ENCODE results near the gene GRIN2C. TPM values are rescaled to one million over a fixed set of nuclear protein-coding genes. Genes with fewer than 3 reads are reported as not detected.

The GRIN2C gene
- polyA plus RNA-seq, 3 donors from 2014 or later, result 0.66 TPM; not detected in 2

DNA sequence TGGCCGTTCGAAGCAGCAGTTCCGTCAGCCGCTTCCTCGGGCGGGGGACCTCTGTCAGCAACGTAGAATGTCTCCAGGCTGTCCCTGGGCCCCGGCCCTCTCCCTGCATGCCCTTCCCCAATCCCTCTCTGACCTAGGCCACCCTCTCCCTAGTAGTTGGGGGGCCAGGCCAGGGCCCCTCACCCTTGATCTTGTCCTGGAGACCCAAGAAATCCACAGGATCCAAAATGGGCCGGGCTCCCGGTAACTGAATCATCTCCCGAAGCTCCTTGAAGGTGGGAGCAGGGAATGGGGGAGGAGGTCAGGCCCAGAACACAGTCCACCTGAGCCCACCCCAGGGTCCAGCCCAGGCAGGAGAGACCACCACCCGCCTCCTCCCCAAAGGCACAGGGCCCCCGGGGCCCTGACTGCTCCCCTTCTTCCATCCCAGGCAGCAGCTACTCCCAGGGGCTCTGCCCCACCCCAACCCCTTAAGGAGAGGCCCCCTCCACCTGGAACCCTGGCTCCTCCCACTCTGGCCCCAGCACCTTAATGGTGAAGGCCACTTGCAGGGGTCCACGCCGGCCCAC lies 4.7 kb upstream of the GRIN2C start:
- Mint-ChIP-seq H3K27me3 (ENCODE audit: low read depth in 3 of 3) (peaks cover 6 to 18% (median 6%) of the 10 kb centered on the region in 3 donors), H3K4me3 (no peak overlapping the region), H3K36me3 (peaks cover 0 to 3% (median 0%) of the 10 kb centered on the region in 3 donors), H3K9me3 (no peaks in the 10 kb centered on the region), H3K4me1 (peaks cover 0 to 15% of the 10 kb centered on the region in 2 donors), H3K27ac (no peak overlapping the region)
- DNase-seq, result no peak

DNA sequence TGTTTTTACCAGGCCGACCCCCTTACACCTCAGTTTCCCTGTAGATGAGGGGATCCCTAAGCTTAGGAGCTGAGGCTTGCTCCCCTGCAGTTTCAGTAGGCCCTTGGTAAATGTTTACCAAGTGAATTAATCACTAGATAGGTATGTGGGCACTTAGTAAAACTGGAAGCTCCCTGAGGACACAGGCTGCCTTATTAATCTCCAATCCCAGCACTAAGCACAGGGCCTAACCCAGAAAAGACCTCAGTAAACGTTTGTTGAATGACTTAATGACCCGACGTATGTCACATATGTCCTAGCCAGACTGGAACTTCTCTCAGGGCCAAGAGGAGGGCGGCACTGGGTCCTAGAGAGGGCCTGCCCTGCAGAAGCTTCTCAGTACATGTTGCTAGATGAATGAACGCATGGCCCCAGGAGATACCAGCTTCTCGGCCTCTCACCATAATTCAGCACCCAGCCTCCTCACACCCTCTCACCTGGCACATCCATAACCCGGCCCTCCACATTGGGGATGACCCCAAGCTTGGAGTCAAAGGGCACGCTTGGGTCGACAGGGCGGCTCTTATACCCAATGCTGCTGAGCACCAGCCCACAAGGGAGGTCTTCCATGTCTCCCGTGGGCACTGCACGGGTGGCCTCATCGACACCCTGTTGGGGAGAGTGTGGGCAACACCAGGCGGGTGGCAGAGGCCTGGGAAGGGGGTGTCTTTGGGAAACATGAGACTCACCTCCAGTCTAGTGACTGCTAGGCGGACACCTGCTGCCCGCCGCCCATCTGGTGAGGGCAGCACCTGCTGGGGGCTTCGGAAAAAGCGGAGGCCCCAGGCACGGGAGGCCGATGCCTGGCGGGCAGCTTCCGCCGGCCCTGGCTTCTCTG lies 4.0 kb upstream of the GRIN2C start:
- Mint-ChIP-seq H3K4me3 (no peak overlapping the region), H3K4me1 (peaks cover 0 to 20% of the 10 kb centered on the region in 2 donors), H3K36me3 (peaks cover 0 to 3% (median 0%) of the 10 kb centered on the region in 3 donors), H3K9me3 (no peaks in the 10 kb centered on the region), H3K27ac (no peak overlapping the region), H3K27me3 (ENCODE audit: low read depth in 3 of 3) (peaks cover 6 to 23% (median 13%) of the 10 kb centered on the region in 3 donors)
- no peak for DNase-seq

DNA sequence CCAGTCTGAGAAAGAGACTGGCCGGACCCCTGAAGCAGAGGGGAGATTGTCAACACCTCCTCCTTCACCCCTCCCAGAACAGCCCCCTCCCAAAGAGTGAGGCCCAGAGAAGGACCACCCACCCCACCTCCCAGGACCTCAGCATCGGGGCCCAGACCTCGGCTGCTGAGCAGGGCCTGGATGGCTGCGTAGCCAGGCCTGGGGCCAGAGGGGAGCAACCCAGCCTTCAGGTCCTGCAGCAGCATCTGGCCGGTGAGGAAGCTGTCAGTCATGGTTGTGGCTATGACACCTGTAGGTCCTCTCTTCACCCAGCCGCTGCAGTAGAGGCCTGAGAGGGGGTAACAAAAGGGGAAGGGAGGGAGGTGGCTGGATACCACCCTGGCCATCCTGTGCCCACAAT lies 3.2 kb upstream of the GRIN2C start:
- Mint-ChIP-seq H3K4me3 (no peak overlapping the region), H3K27ac (no peak overlapping the region), H3K4me1 (peaks cover 0 to 21% of the 10 kb centered on the region in 2 donors), H3K36me3 (peaks cover 0 to 3% (median 0%) of the 10 kb centered on the region in 3 donors), H3K27me3 (ENCODE audit: low read depth in 3 of 3) (peaks cover 10 to 27% (median 16%) of the 10 kb centered on the region in 3 donors), H3K9me3 (no peaks in the 10 kb centered on the region)
- no peak for DNase-seq

DNA sequence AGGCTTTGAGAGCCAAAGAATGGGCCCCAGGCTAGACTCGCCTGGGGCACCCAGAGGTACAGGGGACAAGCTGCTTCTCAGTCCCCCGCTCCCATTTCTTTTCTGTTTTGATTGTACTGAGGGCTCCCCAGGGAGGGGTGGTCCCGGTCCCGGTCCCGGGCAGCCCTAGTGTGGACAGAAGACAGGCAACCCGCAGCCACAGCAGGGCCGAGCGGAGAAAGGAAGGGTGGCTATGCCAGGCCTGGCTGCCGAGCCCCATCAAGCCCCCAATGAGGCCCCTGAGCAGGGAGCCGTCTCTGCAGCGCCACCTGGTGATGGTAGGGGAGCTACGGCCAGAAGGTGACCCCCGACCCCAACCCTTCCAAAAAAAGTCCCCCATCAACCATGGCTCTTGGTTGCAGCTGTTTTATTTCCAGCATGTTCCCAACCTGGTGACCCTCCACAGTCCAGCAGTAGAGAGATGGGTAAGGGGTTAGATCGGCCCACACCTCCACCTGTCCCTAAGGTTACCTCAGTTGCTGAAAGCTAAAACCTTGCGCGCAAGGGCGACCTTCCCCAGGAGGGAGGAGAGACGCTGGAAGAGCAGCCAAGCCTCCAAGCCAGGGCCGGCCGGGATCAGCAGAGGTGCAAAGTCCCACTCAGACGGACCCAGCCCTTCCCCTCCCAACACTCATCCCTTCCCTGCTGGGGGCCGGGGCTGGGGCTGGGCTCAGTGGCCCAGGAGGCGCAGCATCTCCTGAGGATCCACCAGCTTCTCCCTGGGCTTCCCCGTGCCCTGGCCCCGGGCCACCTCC lies 2.6 kb upstream of the GRIN2C start:
- Mint-ChIP-seq H3K36me3 (peaks cover 0 to 3% (median 0%) of the 10 kb centered on the region in 3 donors), H3K9me3 (no peaks in the 10 kb centered on the region), H3K4me1 (peaks cover 0 to 21% of the 10 kb centered on the region in 2 donors), H3K27me3 (ENCODE audit: low read depth in 3 of 3) (peaks cover 14 to 31% (median 21%) of the 10 kb centered on the region in 3 donors), H3K27ac (no peak overlapping the region), H3K4me3 (peak overlapping the region in 4 of 5 donors; percentile 13 to 52 (median 24))
- peak; percentile 50 to 60 (median 53) for DNase-seq

DNA sequence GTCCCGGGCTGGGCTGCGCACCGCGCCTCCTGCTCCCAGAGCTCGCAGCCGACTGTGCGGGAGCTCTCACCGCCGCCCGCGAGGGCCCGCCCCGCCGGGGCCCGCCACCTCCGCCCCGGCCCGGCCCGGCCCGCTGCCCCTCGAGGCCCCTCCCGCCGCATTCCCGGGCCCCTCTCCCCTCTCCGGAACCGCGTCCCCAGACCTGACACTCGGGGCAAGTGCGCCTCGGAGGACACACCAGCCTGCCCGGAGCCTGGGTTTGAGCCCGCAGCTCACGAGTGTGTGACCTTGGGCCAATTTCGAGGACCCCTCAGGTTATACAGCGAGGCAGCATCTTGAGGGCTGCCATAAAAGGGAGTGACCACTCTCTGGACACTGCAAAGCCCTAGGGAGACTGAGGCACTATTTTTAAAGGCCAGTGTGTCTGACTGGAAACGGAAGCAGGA lies 2.0 kb upstream of the GRIN2C start:
- Mint-ChIP-seq H3K27ac (no peak overlapping the region), H3K36me3 (peaks cover 0 to 3% (median 0%) of the 10 kb centered on the region in 3 donors), H3K4me3 (peak overlapping the region in 3 of 5 donors; percentile 13 to 52 (median 19)), H3K27me3 (ENCODE audit: low read depth in 3 of 3) (peaks cover 17 to 31% (median 26%) of the 10 kb centered on the region in 3 donors), H3K4me1 (peaks cover 0 to 21% of the 10 kb centered on the region in 2 donors), H3K9me3 (no peaks in the 10 kb centered on the region)
- DNase-seq, result no peak

DNA sequence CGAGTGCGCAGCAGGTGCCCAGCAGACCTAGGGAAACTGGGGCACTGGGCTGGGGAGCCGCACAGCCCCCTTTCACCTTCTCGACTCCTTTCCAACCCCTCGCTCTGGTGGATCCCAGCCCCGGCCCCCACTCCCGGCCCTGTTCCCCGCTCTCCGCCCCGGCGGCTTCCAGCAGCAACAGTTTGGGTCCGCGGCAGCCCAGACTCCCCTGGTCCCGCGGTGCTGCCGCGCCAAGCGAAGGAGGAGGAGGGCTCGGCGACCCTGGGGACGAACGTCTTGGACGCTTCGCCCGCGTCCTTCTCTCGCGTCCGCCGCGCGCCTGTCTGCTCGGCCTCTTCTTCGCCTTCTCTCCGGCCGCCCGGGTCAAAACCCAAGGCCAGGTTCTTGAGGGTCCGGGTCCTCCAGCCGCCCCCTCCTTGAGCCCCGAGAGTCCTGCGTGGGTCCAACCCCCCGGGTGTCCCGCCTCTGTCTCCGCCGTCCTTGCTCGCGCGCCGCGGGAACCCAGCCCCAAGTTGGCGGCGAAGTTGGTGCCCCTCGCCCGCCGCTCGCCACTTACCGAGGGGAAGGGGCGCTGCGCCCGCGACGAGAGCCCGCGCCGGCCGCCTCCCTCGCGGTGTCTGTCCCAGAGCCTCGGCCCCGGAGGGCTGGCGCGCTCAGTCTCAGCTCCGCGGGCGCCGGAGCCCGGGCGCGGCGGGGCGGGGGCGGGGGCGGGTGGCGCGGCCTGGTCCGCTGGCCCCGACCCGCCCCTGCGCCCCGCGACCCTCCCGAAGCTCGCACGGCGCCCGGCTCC lies 1.4 kb upstream of the GRIN2C start:
- Mint-ChIP-seq H3K27ac (no peak overlapping the region), H3K4me1 (peaks cover 0 to 21% of the 10 kb centered on the region in 2 donors), H3K27me3 (ENCODE audit: low read depth in 3 of 3) (peaks cover 18 to 32% (median 31%) of the 10 kb centered on the region in 3 donors), H3K36me3 (peaks cover 0 to 3% (median 0%) of the 10 kb centered on the region in 3 donors), H3K4me3 (peak overlapping the region in 2 of 5 donors; percentile 3 to 10), H3K9me3 (no peaks in the 10 kb centered on the region)
- DNase-seq, result no peak

DNA sequence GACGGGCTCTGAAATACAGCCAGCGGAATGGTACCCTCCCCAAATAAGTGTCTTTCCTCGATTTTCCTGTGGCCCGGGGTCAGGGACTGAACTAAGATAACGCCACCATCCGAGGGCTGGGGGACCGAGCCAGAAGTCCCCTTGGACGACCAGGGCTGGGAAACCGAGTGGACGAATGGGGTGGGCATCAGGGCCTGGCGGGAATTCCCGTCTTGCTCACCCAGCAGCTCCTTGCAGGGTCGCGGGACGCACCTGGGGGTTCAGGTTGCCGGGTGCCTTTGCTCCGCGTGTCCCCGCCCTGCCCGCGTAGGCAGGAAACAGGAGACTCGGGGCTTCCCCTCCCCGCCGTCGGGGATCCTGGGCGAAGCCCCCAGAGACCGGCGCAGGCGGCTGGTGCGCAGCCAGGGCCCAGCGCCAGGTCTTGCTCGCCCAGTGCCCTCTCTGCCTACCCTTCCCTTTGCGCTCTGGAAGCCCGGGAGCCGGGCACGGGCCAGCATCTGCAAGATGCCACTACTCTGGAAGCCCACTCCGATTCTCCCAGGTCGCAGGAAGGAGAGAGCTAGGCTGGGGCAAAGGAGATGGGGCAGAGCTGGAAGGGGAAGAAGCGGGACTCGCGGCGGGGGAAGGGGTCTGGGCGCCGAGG lies 665 bp upstream of the GRIN2C start:
- Mint-ChIP-seq H3K27me3 (ENCODE audit: low read depth in 3 of 3) (peaks cover 24 to 34% (median 34%) of the 10 kb centered on the region in 3 donors), H3K9me3 (no peaks in the 10 kb centered on the region), H3K4me3 (peak overlapping the region in 4 of 5 donors; percentile 18 to 69 (median 42)), H3K4me1 (peaks cover 0 to 21% of the 10 kb centered on the region in 2 donors), H3K36me3 (peaks cover 0 to 3% (median 0%) of the 10 kb centered on the region in 3 donors), H3K27ac (no peak overlapping the region)
- DNase-seq, result no peak

DNA sequence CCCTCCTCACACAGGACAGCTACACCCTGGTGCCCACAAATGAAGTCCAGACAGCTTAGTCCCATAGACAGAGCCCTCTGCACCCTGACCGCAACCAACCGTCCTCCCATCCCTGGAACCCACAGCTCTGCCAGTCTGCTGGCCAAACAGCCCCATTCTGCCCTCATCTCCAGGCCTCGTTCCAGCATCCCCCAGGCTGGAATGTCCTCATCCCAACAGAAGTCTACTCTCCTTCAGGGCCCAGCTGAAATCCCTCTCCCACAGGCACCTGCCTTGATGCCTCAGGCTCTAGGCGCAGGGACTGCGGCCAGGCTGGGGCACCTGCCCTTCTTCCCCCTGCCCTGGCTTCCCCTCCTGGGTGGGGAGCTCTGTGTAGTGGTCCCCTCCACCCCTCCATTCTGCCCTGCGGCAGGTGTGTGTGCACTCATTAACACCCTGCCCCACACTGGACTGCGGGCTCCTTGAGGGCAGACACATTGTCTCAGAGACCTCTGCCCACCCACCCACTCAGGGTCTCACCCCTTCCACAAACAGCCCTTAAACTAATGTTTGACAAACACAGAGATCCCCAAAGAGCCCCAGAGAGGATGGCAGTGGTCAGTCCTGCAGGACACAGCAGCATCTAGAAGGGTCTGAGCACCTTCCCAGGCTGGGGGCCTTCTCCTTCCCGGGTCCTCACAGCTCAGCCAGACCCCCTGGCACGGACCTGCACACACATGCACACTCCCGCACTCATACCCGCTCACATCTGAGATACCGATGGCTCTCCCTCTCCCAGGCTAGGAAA lies 820 bp downstream of the GRIN2C start:
- peaks cover 28 to 39% (median 32%) of the 10 kb centered on the region in 3 donors for H3K27me3 Mint-ChIP-seq (ENCODE audit: low read depth in 3 of 3)
- H3K27ac Mint-ChIP-seq, result no peak overlapping the region
- H3K4me1 Mint-ChIP-seq, result peaks cover 0 to 14% of the 10 kb centered on the region in 2 donors
- H3K36me3 Mint-ChIP-seq, result no peaks in the 10 kb centered on the region
- no peaks in the 10 kb centered on the region for H3K9me3 Mint-ChIP-seq
- no peak for DNase-seq
- peak overlapping the region; percentile 35 to 66 (median 51) for H3K4me3 Mint-ChIP-seq

DNA sequence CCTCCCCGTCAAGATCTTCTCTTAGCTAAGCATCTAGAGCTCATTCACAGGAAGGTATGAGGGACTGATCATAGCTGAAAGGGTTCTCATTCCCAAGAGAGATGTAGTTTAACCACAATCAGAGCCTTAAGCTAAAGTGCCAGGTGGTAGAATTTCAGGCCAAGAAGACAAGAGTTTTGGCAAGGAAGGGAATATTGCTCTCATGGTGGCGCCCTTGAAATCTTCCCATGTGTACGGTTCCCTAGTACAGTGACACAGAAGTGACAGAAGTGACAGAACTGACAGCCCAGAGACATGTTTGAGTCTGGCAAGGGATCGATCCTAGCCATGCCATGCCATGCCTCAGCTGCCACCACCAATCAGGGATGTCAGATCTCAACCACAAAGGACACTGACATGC lies 2.5 kb downstream of the GRIN2C start:
- DNase-seq, result no peak
- Mint-ChIP-seq H3K36me3 (no peaks in the 10 kb centered on the region), H3K27ac (no peak overlapping the region), H3K4me1 (peaks cover 11 to 21% of the 10 kb centered on the region in 2 donors), H3K9me3 (no peaks in the 10 kb centered on the region), H3K27me3 (ENCODE audit: low read depth in 3 of 3) (peaks cover 35 to 49% (median 37%) of the 10 kb centered on the region in 3 donors), H3K4me3 (no peak overlapping the region)

DNA sequence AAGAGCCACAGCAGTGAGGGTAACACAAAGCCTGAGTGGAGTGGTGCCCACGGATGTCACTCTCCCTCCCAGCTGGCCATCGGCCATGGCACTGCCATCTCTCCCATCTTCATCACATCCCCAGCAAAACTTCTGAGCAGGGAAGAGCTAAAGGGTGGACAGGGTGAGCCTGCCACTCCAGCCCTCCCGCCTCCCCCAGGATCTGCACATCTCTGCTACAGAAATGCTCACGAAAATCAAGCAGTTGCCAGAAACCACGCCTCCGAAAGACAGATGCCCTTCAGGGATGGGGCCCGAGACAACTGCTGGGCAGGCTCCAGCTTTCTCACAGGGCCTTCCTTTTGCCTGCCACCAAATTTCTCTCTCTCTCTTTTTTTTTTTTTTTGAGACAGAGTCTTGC lies 3.6 kb downstream of the GRIN2C start:
- H3K27ac Mint-ChIP-seq, result no peak overlapping the region
- peaks cover 11 to 17% of the 10 kb centered on the region in 2 donors for H3K4me1 Mint-ChIP-seq
- peaks cover 30 to 48% (median 37%) of the 10 kb centered on the region in 3 donors for H3K27me3 Mint-ChIP-seq (ENCODE audit: low read depth in 3 of 3)
- no peaks in the 10 kb centered on the region for H3K9me3 Mint-ChIP-seq
- H3K36me3 Mint-ChIP-seq, result no peaks in the 10 kb centered on the region
- H3K4me3 Mint-ChIP-seq, result no peak overlapping the region
- no peak for DNase-seq

DNA sequence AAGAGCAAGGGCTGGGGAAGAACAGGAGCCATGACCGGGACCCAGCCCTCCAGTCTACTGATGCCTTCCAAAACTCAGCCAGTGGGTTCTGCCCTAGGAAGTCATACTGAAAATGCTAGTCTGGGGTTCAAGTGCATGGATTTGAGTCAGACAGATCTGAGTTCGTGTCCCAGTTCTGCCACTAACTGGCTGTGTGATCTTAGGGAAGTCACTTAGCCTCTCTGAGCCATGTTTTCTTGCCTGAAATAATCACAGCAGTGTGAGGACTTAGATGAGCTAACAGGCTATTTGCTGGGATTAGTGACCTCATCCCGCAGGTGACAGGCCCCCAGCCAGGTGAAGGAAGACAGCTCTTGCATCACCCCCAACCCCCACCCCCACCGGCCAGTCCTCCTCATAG lies 4.4 kb downstream of the GRIN2C start:
- no peak overlapping the region for H3K4me3 Mint-ChIP-seq

DNA sequence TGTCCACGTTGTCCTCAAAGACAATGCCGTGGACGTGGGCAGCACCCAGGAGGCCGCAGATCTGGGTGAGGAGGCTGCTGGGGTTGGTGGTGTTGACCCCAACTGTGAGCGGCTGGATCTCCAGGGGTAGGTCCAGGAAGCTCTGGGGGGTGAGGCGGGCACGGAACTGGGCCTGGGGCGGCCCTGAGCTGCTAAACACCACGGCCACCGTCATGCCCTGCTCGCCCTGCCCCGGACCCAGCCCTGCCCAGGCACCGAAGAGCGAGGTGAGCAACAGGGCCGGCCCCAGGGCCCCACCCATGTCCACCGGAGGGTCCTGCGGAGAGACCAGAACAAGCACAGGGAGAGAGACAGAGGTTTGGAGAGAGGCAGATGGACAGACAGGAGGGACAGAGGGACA lies 4.9 kb downstream of the GRIN2C start:
- Mint-ChIP-seq H3K4me3 (no peak overlapping the region), H3K36me3 (no peaks in the 10 kb centered on the region), H3K27ac (no peak overlapping the region), H3K27me3 (ENCODE audit: low read depth in 3 of 3) (peaks cover 27 to 52% (median 35%) of the 10 kb centered on the region in 3 donors), H3K4me1 (peaks cover 11 to 13% of the 10 kb centered on the region in 2 donors), H3K9me3 (no peaks in the 10 kb centered on the region)
- no peak for DNase-seq

More for the DNA sequence above, 4.4 kb downstream of the GRIN2C start:
- H3K27me3 Mint-ChIP-seq (ENCODE audit: low read depth in 3 of 3), result peaks cover 30 to 52% (median 35%) of the 10 kb centered on the region in 3 donors
- peaks cover 11 to 15% of the 10 kb centered on the region in 2 donors for H3K4me1 Mint-ChIP-seq
- H3K9me3 Mint-ChIP-seq, result no peaks in the 10 kb centered on the region
- no peak for DNase-seq
- no peaks in the 10 kb centered on the region for H3K36me3 Mint-ChIP-seq
- H3K27ac Mint-ChIP-seq, result no peak overlapping the region
